Measurements from ENCODE around the gene PCNX2. TPM values are rescaled to one million over a fixed set of nuclear protein-coding genes. Genes with fewer than 3 reads are reported as not detected.
A peak's percentile ranks its signal among the peaks of the same experiment; 100 is the strongest.

The PCNX2 gene
- total and polyA plus RNA-seq, 9 donors, result 5.7 to 26.0 (median 18.9) TPM

GRCh38 chr1:232965124-232965911 lies 330.2 kb downstream of the PCNX2 start:
- Histone ChIP-seq H3K4me1 (ENCODE audit: insufficient read depth) (no peaks in the 10 kb centered on the region), H3K27ac (no peak overlapping the region), H3K9me3 (no peaks in the 10 kb centered on the region), H3K36me3 (no peaks in the 10 kb centered on the region), H3K27me3 (no peaks in the 10 kb centered on the region), H3K4me3 (no peak overlapping the region)
- WGBS, 3 donors, result 86 to 93% (median 91%) methylated on average over 10 of the region's 10 CpGs
- TF ChIP-seq CTCF (IDR thresholded peaks at IDR 0.05), result no peak
- no peak for TF ChIP-seq POLR2A (IDR thresholded peaks at IDR 0.05)
- TF ChIP-seq EP300 (IDR thresholded peaks at IDR 0.05), result no peak
- DNase-seq, result no peak
- intact Hi-C loops (cut with DNase I), result no loop called here

GRCh38 chr1:232964601-232965000 lies 330.9 kb downstream of the PCNX2 start:
- Histone ChIP-seq H3K36me3 (no peaks in the 10 kb centered on the region), H3K4me3 (no peak overlapping the region), H3K27me3 (no peaks in the 10 kb centered on the region), H3K27ac (no peak overlapping the region), H3K9me3 (no peaks in the 10 kb centered on the region), H3K4me1 (ENCODE audit: insufficient read depth) (no peaks in the 10 kb centered on the region)
- intact Hi-C loops (cut with DNase I), result no loop called here
- WGBS, 3 donors, result 96 to 97% (median 96%) methylated on average over 4 of the region's 4 CpGs
- TF ChIP-seq CTCF (IDR thresholded peaks at IDR 0.05), result no peak
- TF ChIP-seq POLR2A (IDR thresholded peaks at IDR 0.05), result no peak
- no peak for TF ChIP-seq EP300 (IDR thresholded peaks at IDR 0.05)
- no peak for DNase-seq

GRCh38 chr1:232962761-232963745 lies 332.5 kb downstream of the PCNX2 start:
- intact Hi-C loops (cut with DNase I), result loop anchor here in 1 of 4 donors (1.0 kb wide), 1 partner anchor 25 kb away; no protein-coding TSS in a partner anchor
- Histone ChIP-seq H3K4me1 (ENCODE audit: insufficient read depth) (no peaks in the 10 kb centered on the region), H3K27ac (peak overlapping the region in 1 of 2 donors; percentile 42), H3K4me3 (no peak overlapping the region), H3K36me3 (no peaks in the 10 kb centered on the region), H3K9me3 (peaks cover 0 to 5% of the 10 kb centered on the region in 2 donors), H3K27me3 (no peaks in the 10 kb centered on the region)
- DNase-seq, result no peak
- TF ChIP-seq POLR2A (IDR thresholded peaks at IDR 0.05) (no peak), EP300 (IDR thresholded peaks at IDR 0.05) (no peak), CTCF (IDR thresholded peaks at IDR 0.05) (no peak)
- WGBS, 3 donors, result 10 to 24% (median 20%) methylated on average over 10 of the region's 10 CpGs

- Histone ChIP-seq H3K9me3 (peaks cover 0 to 7% of the 10 kb centered on the region in 2 donors), H3K4me3 (no peak overlapping the region), H3K36me3 (no peaks in the 10 kb centered on the region), H3K4me1 (ENCODE audit: insufficient read depth) (no peaks in the 10 kb centered on the region), H3K27ac (no peak overlapping the region), H3K27me3 (no peaks in the 10 kb centered on the region)
- no peak for TF ChIP-seq POLR2A (IDR thresholded peaks at IDR 0.05)
- no peak for TF ChIP-seq CTCF (IDR thresholded peaks at IDR 0.05)
- TF ChIP-seq EP300 (IDR thresholded peaks at IDR 0.05), result no peak
- WGBS, 3 donors, result 94 to 100% (median 95%) methylated on average over 1 of the region's 1 CpG
- intact Hi-C loops (cut with DNase I), result no loop called here
- DNase-seq, result no peak
Observed at GRCh38 chr1:232958067-232958466, 337.5 kb downstream of the PCNX2 start.
